KBM-7 (cell line): ENCODE data around the gene KDELR3.
"Not testable (repeated sequence)": the region's sequence is repeated elsewhere in the genome, so short reads cannot be mapped to it uniquely, and the experiment has no call there.

Experiments
- DNase-seq: peaks from one replicate; pipeline ENCODE4 v3.0.0-alpha.2; 2015
- in situ Hi-C: fragments of 300-500 bp; cut with MboI; formaldehyde crosslinking; loops from 2 replicates; pipeline ENCODE4 v1.14.3; 2020; ENCODE audit warnings: low sequenced_read_pairs, low pct_unique_long_range_greater_than_20kb, mixed read lengths

The KDELR3 gene

GRCh38 chr22:38454353-38455075 lies 13.4 kb upstream of the KDELR3 start:
- in situ Hi-C loops = no loop called here
- peak; percentile 36 for DNase-seq

- in situ Hi-C loops = no loop called here
- DNase-seq = no peak
Measured at GRCh38 chr22:38455076-38455529, 12.8 kb upstream of the KDELR3 start, which contains the start of gene KCNJ4. Gene KCNJ4 (minus strand): TSS chr22:38455199. CDS start chr22:38428132, 27,067 bp downstream.

- in situ Hi-C loops = no loop called here
- peak; percentile 37 for DNase-seq
Measured at GRCh38 chr22:38455530-38456271, 12.2 kb upstream of the KDELR3 start.

GRCh38 chr22:38456272-38456835 lies 11.5 kb upstream of the KDELR3 start:
- in situ Hi-C loops = no loop called here
- no peak for DNase-seq

- in situ Hi-C loops = no loop called here
- DNase-seq = no peak
Measured at GRCh38 chr22:38456841-38457699, 10.8 kb upstream of the KDELR3 start.

- no peak for DNase-seq
- in situ Hi-C loops = no loop called here
Measured at GRCh38 chr22:38460426-38460840, 7.5 kb upstream of the KDELR3 start.

GRCh38 chr22:38461057-38461413 lies 6.9 kb upstream of the KDELR3 start:
- no peak for DNase-seq
- in situ Hi-C loops = no loop called here

- in situ Hi-C loops = no loop called here
- peak; percentile 84 for DNase-seq
Measured at GRCh38 chr22:38461414-38462081, 6.3 kb upstream of the KDELR3 start.

- in situ Hi-C loops = no loop called here
- peak; percentile 49 for DNase-seq
Measured at GRCh38 chr22:38462960-38463784, 4.7 kb upstream of the KDELR3 start.

GRCh38 chr22:38464992-38465672 lies 2.8 kb upstream of the KDELR3 start:
- no peak for DNase-seq
- in situ Hi-C loops = no loop called here

- in situ Hi-C loops = no loop called here
- DNase-seq = no peak
Measured at GRCh38 chr22:38465673-38466490, 2.0 kb upstream of the KDELR3 start.

- DNase-seq = no peak
- in situ Hi-C loops = no loop called here
Measured at GRCh38 chr22:38467438-38467903, 425 bp upstream of the KDELR3 start.

- in situ Hi-C loops = no loop called here
- DNase-seq = no peak
Measured at GRCh38 chr22:38468443-38469305, 778 bp downstream of the KDELR3 start.

GRCh38 chr22:38469306-38469781 lies 1.4 kb downstream of the KDELR3 start:
- no peak for DNase-seq
- in situ Hi-C loops = no loop called here

- in situ Hi-C loops, DNase-seq: not testable (repeated sequence)
Measured at GRCh38 chr22:38470179-38470578, 2.3 kb downstream of the KDELR3 start.

GRCh38 chr22:38471237-38471636 lies 3.3 kb downstream of the KDELR3 start:
- in situ Hi-C loops = no loop called here
- no peak for DNase-seq
